CD1c-positive myeloid dendritic cell (primary cell): ENCODE measurements around the gene PZP.

Experiments
- DNase-seq: peaks from one replicate; pipeline ENCODE4 v3.0.0-alpha.2; 2016; ENCODE audit errors: extremely low spot score

The PZP gene

GRCh38 chr12:9104087-9104486 lies 104.1 kb downstream of the PZP start:
- DNase-seq = no peak

GRCh38 chr12:9103050-9103849 lies 104.9 kb downstream of the PZP start:
- no peak for DNase-seq

- no peak for DNase-seq
Observed at GRCh38 chr12:9101018-9101687, 107.0 kb downstream of the PZP start.

- no peak for DNase-seq
Observed at GRCh38 chr12:9099552-9100190, 108.5 kb downstream of the PZP start.
